ENCODE measurements around the gene BRINP2.

Gene BRINP2

GRCh38 chr1:177282976-177283375 lies 112.2 kb downstream of the BRINP2 start:
- TF ChIP-seq CTCF (IDR thresholded peaks at IDR 0.05; ENCODE audit: borderline replicate concordance, control extremely low read depth, extremely low read depth, insufficient read depth, missing control alignments), result no peak
- in situ Hi-C loops (cut with MboI; ENCODE audit: low sequenced_read_pairs, unreplicated experiment), result no loop called here
- no peak for DNase-seq (ENCODE audit: low spot score)

- in situ Hi-C loops (cut with MboI; ENCODE audit: low sequenced_read_pairs, unreplicated experiment), result no loop called here
- no peak for DNase-seq (ENCODE audit: low spot score)
- no peak for TF ChIP-seq CTCF (IDR thresholded peaks at IDR 0.05; ENCODE audit: borderline replicate concordance, control extremely low read depth, extremely low read depth, insufficient read depth, missing control alignments)
Observed at GRCh38 chr1:177283380-177283779, 112.6 kb downstream of the BRINP2 start.

- DNase-seq (ENCODE audit: low spot score), result no peak
- in situ Hi-C loops (cut with MboI; ENCODE audit: low sequenced_read_pairs, unreplicated experiment), result no loop called here
- TF ChIP-seq CTCF (IDR thresholded peaks at IDR 0.05; ENCODE audit: borderline replicate concordance, control extremely low read depth, extremely low read depth, insufficient read depth, missing control alignments), result no peak
Observed at GRCh38 chr1:177286396-177286795, 115.6 kb downstream of the BRINP2 start.

GRCh38 chr1:177287270-177287669 lies 116.5 kb downstream of the BRINP2 start:
- DNase-seq (ENCODE audit: low spot score), result no peak
- in situ Hi-C loops (cut with MboI; ENCODE audit: low sequenced_read_pairs, unreplicated experiment), result no loop called here
- TF ChIP-seq CTCF (IDR thresholded peaks at IDR 0.05; ENCODE audit: borderline replicate concordance, control extremely low read depth, extremely low read depth, insufficient read depth, missing control alignments), result no peak

- in situ Hi-C loops (cut with MboI; ENCODE audit: low sequenced_read_pairs, unreplicated experiment), result no loop called here
- TF ChIP-seq CTCF (IDR thresholded peaks at IDR 0.05; ENCODE audit: borderline replicate concordance, control extremely low read depth, extremely low read depth, insufficient read depth, missing control alignments), result no peak
- no peak for DNase-seq (ENCODE audit: low spot score)
Observed at GRCh38 chr1:177287994-177288393, 117.2 kb downstream of the BRINP2 start.

GRCh38 chr1:177289532-177289931 lies 118.8 kb downstream of the BRINP2 start:
- in situ Hi-C loops (cut with MboI; ENCODE audit: low sequenced_read_pairs, unreplicated experiment), result no loop called here
- DNase-seq (ENCODE audit: low spot score), result no peak

More at GRCh38 chr1:177289532-177289931, 118.8 kb downstream of the BRINP2 start:
- TF ChIP-seq CTCF (IDR thresholded peaks at IDR 0.05; ENCODE audit: borderline replicate concordance, control extremely low read depth, extremely low read depth, insufficient read depth, missing control alignments), result no peak

Data from GM13976 (cell line).